H54 (cell line): Measurements from ENCODE around the gene CPLX3.

Experiments used
- DNase-seq: peaks from one replicate; pipeline ENCODE4 v3.0.0; 2011; ENCODE audit warnings: low spot score, mixed read lengths; ENCODE audit not compliant: insufficient read length
- FAIRE-seq: peaks from 3 replicates; lab custom pipeline; 2011; peaks lifted over from hg19 to GRCh38; lab: Jason Lieb, UNC
- POLR2A ChIP-seq: IDR thresholded peaks from 2 replicates; pipeline ENCODE4 v1.6.1; 2011; ENCODE audit warnings: low read depth, mild to moderate bottlenecking, low read length

CPLX3 gene

GRCh38 chr15:74821091-74821789, 5.2 kb upstream of the CPLX3 start:
- no peak for DNase-seq
- no peak for FAIRE-seq
- no peak for TF ChIP-seq POLR2A

- DNase-seq = no peak
- TF ChIP-seq POLR2A = no peak
- no peak for FAIRE-seq
These were observed 4.7 kb upstream of the CPLX3 start for GRCh38 chr15:74821790-74822158.

- TF ChIP-seq POLR2A = no peak
- FAIRE-seq = no peak
- DNase-seq = no peak
These were observed 4.2 kb upstream of the CPLX3 start for GRCh38 chr15:74822233-74822632.

GRCh38 chr15:74823324-74823723, 3.1 kb upstream of the CPLX3 start:
- TF ChIP-seq POLR2A = no peak
- FAIRE-seq (no peak), DNase-seq (no peak)

GRCh38 chr15:74824976-74825375, 1.5 kb upstream of the CPLX3 start:
- FAIRE-seq = no peak
- DNase-seq = no peak
- no peak for TF ChIP-seq POLR2A

GRCh38 chr15:74825866-74826265, 561 bp upstream of the CPLX3 start:
- DNase-seq (no peak), FAIRE-seq (no peak)
- no peak for TF ChIP-seq POLR2A

- DNase-seq = no peak
- no peak for FAIRE-seq
- TF ChIP-seq POLR2A = no peak
These were observed 494 bp downstream of the CPLX3 start for GRCh38 chr15:74826921-74827320.

- FAIRE-seq = no peak
- DNase-seq = no peak
- no peak for TF ChIP-seq POLR2A
These were observed 1.2 kb downstream of the CPLX3 start for GRCh38 chr15:74827614-74828013.

- no peak for FAIRE-seq
- peak; percentile 49 for DNase-seq
These were observed 2.4 kb downstream of the CPLX3 start for GRCh38 chr15:74828835-74829234.

GRCh38 chr15:74829486-74829885, 3.1 kb downstream of the CPLX3 start:
- DNase-seq = peak; percentile 84
- no peak for FAIRE-seq
- TF ChIP-seq POLR2A = no peak

More at GRCh38 chr15:74828835-74829234, 2.4 kb downstream of the CPLX3 start:
- no peak for TF ChIP-seq POLR2A

GRCh38 chr15:74829991-74830390, 3.6 kb downstream of the CPLX3 start:
- DNase-seq = no peak
- no peak for TF ChIP-seq POLR2A
- FAIRE-seq = no peak

GRCh38 chr15:74830868-74831267, 4.4 kb downstream of the CPLX3 start:
- no peak for TF ChIP-seq POLR2A
- no peak for FAIRE-seq
- DNase-seq = no peak

- FAIRE-seq (no peak), DNase-seq (no peak)
- no peak for TF ChIP-seq POLR2A
These were observed 5.5 kb downstream of the CPLX3 start for GRCh38 chr15:74831813-74832495.

- no peak for TF ChIP-seq POLR2A
- FAIRE-seq (no peak), DNase-seq (no peak)
These were observed 6.4 kb downstream of the CPLX3 start for GRCh38 chr15:74832826-74833225.
